CD4-positive, alpha-beta T cell (primary cell): ENCODE results near the gene CMSS1. TPM values are rescaled to one million over a fixed set of nuclear protein-coding genes. Genes with fewer than 3 reads are reported as not detected.

Experiments used
- ATAC-seq: fragments of 200-7000 bp; cut with Tn5 transposase; one replicate; pipeline ENCODE4 v1.10.0; 2022; ENCODE audit warnings: mild to moderate bottlenecking; ENCODE audit not compliant: poor library complexity
- CTCF ChIA-PET: fragments of 350-600 bp; sonication (Branson Sonifier 250); formaldehyde crosslinking; loops from one replicate; lab custom pipeline; 2021; ENCODE audit warnings: antibody characterized with exemption, inconsistent platforms; lab: Charles Lee
- POLR2A ChIA-PET: fragments of 350-600 bp; sonication (Branson Sonifier 250); formaldehyde crosslinking; loops from one replicate; lab custom pipeline; 2021; ENCODE audit warnings: antibody characterized with exemption, inconsistent platforms; lab: Charles Lee
- DNase-seq, 14 experiments: peaks; one replicate each; pipeline ENCODE4 v3.0.0-alpha.2; 2013 to 2020; ENCODE audit warnings: mixed read lengths in 2 of 14
- H3K27ac ChIP-seq, 2 donors: one replicate each; pipeline versions ENCODE4 v1.5.1 to v1.7.0; 2013; ENCODE audit warnings: low read length in 2 of 2, low read depth in 1 of 2, mild to moderate bottlenecking in 1 of 2
- H3K27me3 ChIP-seq, 2 experiments: 1 replicate in 1 of 2; 2 replicates in 1 of 2; pipeline versions ENCODE4 v1.6.1 to v1.7.0; 2013; ENCODE audit warnings: low read length in 2 of 2, control low read depth in 1 of 2, mild to moderate bottlenecking in 1 of 2, moderate library complexity in 1 of 2; ENCODE audit not compliant: insufficient read depth in 2 of 2, control insufficient read depth in 1 of 2
- H3K36me3 ChIP-seq: one replicate; pipeline ENCODE4 v1.6.1; 2013; ENCODE audit warnings: low read length, control low read depth; ENCODE audit not compliant: insufficient read depth
- H3K4me1 ChIP-seq: one replicate; pipeline ENCODE4 v1.6.1; 2013; ENCODE audit warnings: low read length, control low read depth; ENCODE audit not compliant: insufficient read depth
- H3K4me3 ChIP-seq: one replicate; pipeline ENCODE4 v1.5.1; 2013; ENCODE audit warnings: mild to moderate bottlenecking, low read length, moderate library complexity
- H3K9me3 ChIP-seq, 2 experiments: 1 replicate in 1 of 2; 2 replicates in 1 of 2; pipeline versions ENCODE4 v1.6.1 to v1.7.0; 2013; ENCODE audit warnings: low read length in 2 of 2, mild to moderate bottlenecking in 2 of 2, control low read depth in 1 of 2, moderate library complexity in 1 of 2; ENCODE audit not compliant: control insufficient read depth in 1 of 2, insufficient read depth in 1 of 2
- H3K27ac Mint-ChIP-seq: one replicate; pipeline ENCODE4 v1.8.0; 2020; ENCODE audit warnings: mixed read lengths
- H3K27me3 Mint-ChIP-seq: one replicate; pipeline ENCODE4 v1.8.0; 2021; ENCODE audit warnings: mixed read lengths
- H3K36me3 Mint-ChIP-seq: one replicate; pipeline ENCODE4 v1.8.0; 2021; ENCODE audit warnings: low read depth, mixed read lengths
- H3K4me1 Mint-ChIP-seq: one replicate; pipeline ENCODE4 v1.8.0; 2021; ENCODE audit warnings: low read depth, mixed read lengths
- H3K4me3 Mint-ChIP-seq: one replicate; pipeline ENCODE4 v1.8.0; 2020; ENCODE audit warnings: mild to moderate bottlenecking, mixed read lengths
- H3K9me3 Mint-ChIP-seq: one replicate; pipeline ENCODE4 v1.8.0; 2020; ENCODE audit warnings: mixed read lengths
- CTCF ChIP-seq: fragments of 200-600 bp; IDR thresholded peaks from one replicate; pipeline ENCODE4 v1.8.0; 2022; ENCODE audit warnings: antibody characterized with exemption, mild to moderate bottlenecking
- intact Hi-C, 2 experiments: fragments of 100-400 bp; cut with DNase I in 1 of 2; cut with micrococcal nuclease in 1 of 2; formaldehyde crosslinking; loops; one replicate each; pipeline versions ENCODE4 v1.15.1 to v1.9.0; 2023 to 2025; cut with DNase I, micrococcal nuclease
- total RNA-seq, 174 experiments: library from RNA in 2 of 174; stranded (reverse) in 2 of 174; gene quantifications; one replicate each; pipeline ENCODE4 v1.2.3 and lab custom pipeline; 2021 to 2026

CMSS1 gene
- total RNA-seq, 2 experiments from 2014 or later: 12.2 TPM

- TF ChIP-seq CTCF: no peak
- Mint-ChIP-seq H3K27me3 (no peaks in the 10 kb centered on the region), H3K9me3 (no peaks in the 10 kb centered on the region), H3K4me3 (no peak overlapping the region), H3K36me3 (peaks cover 12% of the 10 kb centered on the region), H3K27ac (no peak overlapping the region), H3K4me1 (no peaks in the 10 kb centered on the region)
- no peaks in the 10 kb centered on the region for H3K9me3 ChIP-seq
- intact Hi-C loops: no loop called here
- ChIA-PET POLR2A (no interaction called here), CTCF (no interaction called here)
- no peak for DNase-seq
- no peak overlapping the region for H3K27ac ChIP-seq
- no peaks in the 10 kb centered on the region for H3K27me3 ChIP-seq
- H3K4me3 ChIP-seq: no peak overlapping the region
- no peak for ATAC-seq
- no peaks in the 10 kb centered on the region for H3K36me3 ChIP-seq
- H3K4me1 ChIP-seq: no peaks in the 10 kb centered on the region
Observed at GRCh38 chr3:99929745-99930139, 112.1 kb downstream of the CMSS1 start.

GRCh38 chr3:99931059-99931458 lies 113.4 kb downstream of the CMSS1 start:
- Histone ChIP-seq H3K4me1 (no peaks in the 10 kb centered on the region), H3K27me3 (no peaks in the 10 kb centered on the region), H3K36me3 (no peaks in the 10 kb centered on the region), H3K9me3 (no peaks in the 10 kb centered on the region), H3K4me3 (no peak overlapping the region), H3K27ac (no peak overlapping the region)
- no peak for TF ChIP-seq CTCF
- DNase-seq: no peak
- H3K36me3 Mint-ChIP-seq: peaks cover 12% of the 10 kb centered on the region
- H3K27ac Mint-ChIP-seq: no peak overlapping the region
- peaks cover 5% of the 10 kb centered on the region for H3K4me1 Mint-ChIP-seq
- ChIA-PET POLR2A (no interaction called here), CTCF (no interaction called here)
- intact Hi-C loops: no loop called here
- ATAC-seq: no peak
- no peaks in the 10 kb centered on the region for H3K9me3 Mint-ChIP-seq
- no peak overlapping the region for H3K4me3 Mint-ChIP-seq
- H3K27me3 Mint-ChIP-seq: no peaks in the 10 kb centered on the region

- Histone ChIP-seq H3K4me3 (no peak overlapping the region), H3K27me3 (no peaks in the 10 kb centered on the region), H3K4me1 (no peaks in the 10 kb centered on the region), H3K27ac (no peak overlapping the region), H3K36me3 (no peaks in the 10 kb centered on the region), H3K9me3 (no peaks in the 10 kb centered on the region)
- Mint-ChIP-seq H3K4me3 (no peak overlapping the region), H3K9me3 (no peaks in the 10 kb centered on the region), H3K27ac (no peak overlapping the region), H3K4me1 (peaks cover 5% of the 10 kb centered on the region), H3K27me3 (no peaks in the 10 kb centered on the region), H3K36me3 (peaks cover 12% of the 10 kb centered on the region)
- intact Hi-C loops: no loop called here
- no peak for DNase-seq
- no peak for ATAC-seq
- POLR2A ChIA-PET: no interaction called here
- CTCF ChIA-PET: no interaction called here
- no peak for TF ChIP-seq CTCF
Observed at GRCh38 chr3:99933971-99934750, 116.5 kb downstream of the CMSS1 start.
